DMS79 treated with DMSO at 0.1 percent for 48 hours (cell line): Measurements from ENCODE around the gene CABLES2.

ENCODE experiments used
- DNase-seq: peaks from one replicate; lab custom pipeline; 2025; lab: John Stamatoyannopoulos, UW

CABLES2 gene

GRCh38 chr20:62358171-62359042, 48.7 kb downstream of the CABLES2 start:
- DNase-seq, result no peak

GRCh38 chr20:62357681-62358080, 49.4 kb downstream of the CABLES2 start:
- no peak for DNase-seq

- DNase-seq, result no peak
Observed at GRCh38 chr20:62357187-62357667, 49.9 kb downstream of the CABLES2 start.

- no peak for DNase-seq
Observed at GRCh38 chr20:62356589-62357186, 50.4 kb downstream of the CABLES2 start.

GRCh38 chr20:62355878-62356588, 51.1 kb downstream of the CABLES2 start:
- DNase-seq, result no peak

GRCh38 chr20:62355516-62355877, 51.6 kb downstream of the CABLES2 start:
- DNase-seq, result no peak

- no peak for DNase-seq
Observed at GRCh38 chr20:62354811-62355341, 52.2 kb downstream of the CABLES2 start.

GRCh38 chr20:62354031-62354808, 52.9 kb downstream of the CABLES2 start:
- DNase-seq, result no peak

- DNase-seq, result no peak
Observed at GRCh38 chr20:62353289-62354030, 53.6 kb downstream of the CABLES2 start.

GRCh38 chr20:62352402-62353288, 54.4 kb downstream of the CABLES2 start:
- DNase-seq, result peak; percentile 79

- no peak for DNase-seq
Observed at GRCh38 chr20:62351469-62352401, 55.4 kb downstream of the CABLES2 start.

- no peak for DNase-seq
Observed at GRCh38 chr20:62350629-62351422, 56.3 kb downstream of the CABLES2 start.

GRCh38 chr20:62350098-62350628, 56.9 kb downstream of the CABLES2 start:
- peak; percentile 65 for DNase-seq

GRCh38 chr20:62349556-62350097, 57.5 kb downstream of the CABLES2 start:
- DNase-seq, result no peak

- no peak for DNase-seq
Observed at GRCh38 chr20:62348604-62349003, 58.5 kb downstream of the CABLES2 start.

- no peak for DNase-seq
Observed at GRCh38 chr20:62347445-62347844, 59.6 kb downstream of the CABLES2 start.

GRCh38 chr20:62347151-62347404, 60.0 kb downstream of the CABLES2 start:
- no peak for DNase-seq
